HG03520 (cell line): ENCODE data around the gene OR5F1.

Experiments
- ATAC-seq: cut with Tn5 transposase; IDR thresholded peaks from one replicate; pipeline ENCODE4 v1.9.1; 2021; ENCODE audit warnings: mild to moderate bottlenecking, moderate library complexity; ENCODE audit not compliant: unreplicated experiment

OR5F1 gene

DNA sequence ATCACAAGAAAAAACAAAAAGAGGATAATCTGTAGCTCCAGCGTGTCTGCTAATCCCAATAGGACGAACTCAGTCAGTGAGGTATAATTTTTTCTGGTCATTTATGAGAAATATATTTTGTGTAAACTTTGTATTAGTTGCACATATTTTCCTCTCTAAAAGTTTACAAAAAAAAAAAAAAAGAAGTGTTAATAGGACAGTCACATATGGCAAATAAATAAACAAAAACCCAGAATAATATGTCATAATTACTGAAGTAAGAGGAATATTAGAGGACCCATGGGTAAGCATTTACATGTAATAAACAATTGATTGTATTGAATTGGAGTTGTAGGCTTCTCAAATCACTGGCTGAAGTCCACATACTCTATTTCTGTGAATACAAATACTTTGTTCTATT, at the start of gene OR5F1:
TSS of gene OR5F1 (minus strand) at position 101 of the 400 bp plus-strand sequence. CDS start at position 101, 0 bp downstream.
- no peak for ATAC-seq

DNA sequence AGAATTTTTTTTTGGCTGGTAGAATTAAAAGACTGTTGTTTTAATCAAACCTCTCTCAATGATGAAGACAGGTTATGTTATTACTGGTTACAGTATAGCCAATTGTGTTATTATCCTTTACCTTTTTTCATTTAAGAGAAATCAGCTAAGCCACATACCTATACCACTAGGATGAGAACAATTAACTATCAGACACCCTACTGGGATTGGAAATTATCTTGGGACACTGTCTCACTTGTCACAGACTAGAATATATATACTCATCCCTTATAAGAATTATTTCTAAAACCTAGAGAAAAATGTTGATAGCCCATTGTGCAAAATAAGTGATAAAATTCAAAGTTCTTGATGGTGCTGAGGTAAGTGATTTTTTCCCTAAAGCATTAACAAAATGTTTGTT, 32.9 kb upstream of the OR5F1 start, which contains the start of gene OR5AS1:
TSS of gene OR5AS1 (plus strand) at position 301 of the 400 bp plus-strand sequence. CDS start 2,765 bp downstream, outside the sequence.
- no peak for ATAC-seq

DNA sequence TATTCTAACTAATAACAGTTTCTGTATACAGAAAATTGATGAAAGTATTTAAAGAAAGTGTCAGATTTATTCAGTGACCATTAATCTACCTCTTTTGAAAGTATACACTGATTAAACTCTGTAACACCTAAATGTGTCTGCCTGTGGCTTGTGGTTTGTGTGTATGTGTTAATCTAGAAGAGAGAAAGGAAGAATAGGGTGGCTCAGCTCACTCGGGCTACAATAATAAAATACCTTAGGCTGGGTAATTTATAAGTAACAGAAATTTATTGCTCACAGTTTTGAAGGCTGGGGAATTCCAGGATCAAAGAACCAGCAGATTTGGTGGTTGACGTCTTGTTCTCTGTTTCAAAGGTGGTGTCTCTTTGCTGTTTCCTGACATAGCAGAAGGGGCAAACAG, 19.4 kb upstream of the OR5F1 start:
- no peak for ATAC-seq

DNA sequence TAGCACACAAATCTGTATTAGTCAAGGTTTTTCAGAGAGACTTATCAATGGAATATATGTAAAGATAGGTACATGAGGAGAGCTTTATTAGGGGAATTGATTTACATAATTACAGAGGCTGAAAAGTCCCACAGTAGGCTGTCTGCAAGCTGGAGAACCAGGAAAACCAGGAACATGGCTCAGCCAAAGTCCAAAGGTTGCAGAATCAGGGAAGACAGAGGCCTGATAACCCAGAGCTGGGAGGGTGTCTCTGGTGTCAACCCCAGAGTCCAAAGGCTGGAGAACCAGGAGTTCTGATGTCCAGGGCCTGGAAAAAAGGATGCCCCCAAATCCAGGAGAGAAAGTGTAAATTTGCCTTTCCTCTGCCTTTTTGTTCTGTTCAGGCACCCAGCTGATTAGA, 16.3 kb upstream of the OR5F1 start:
- no peak for ATAC-seq

DNA sequence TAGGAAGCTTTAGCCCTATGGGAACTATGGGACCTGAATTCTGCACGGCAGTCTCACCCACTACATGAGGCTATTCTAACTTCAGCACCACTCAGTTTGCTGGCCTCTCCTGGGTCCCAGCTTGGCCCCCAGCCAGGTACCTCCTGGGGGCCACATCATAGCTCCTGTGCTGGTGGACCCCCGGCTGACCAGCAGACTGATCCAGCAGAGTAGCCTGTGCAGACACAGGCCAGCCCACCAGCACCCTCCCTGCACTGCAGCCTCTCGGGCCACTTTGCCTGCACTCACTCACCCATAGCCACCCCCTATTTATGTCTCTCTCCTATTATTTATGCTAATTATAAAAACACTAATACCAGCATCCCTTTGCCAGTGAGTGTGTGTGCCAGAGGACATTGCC, 23.5 kb downstream of the OR5F1 start:
- no peak for ATAC-seq

DNA sequence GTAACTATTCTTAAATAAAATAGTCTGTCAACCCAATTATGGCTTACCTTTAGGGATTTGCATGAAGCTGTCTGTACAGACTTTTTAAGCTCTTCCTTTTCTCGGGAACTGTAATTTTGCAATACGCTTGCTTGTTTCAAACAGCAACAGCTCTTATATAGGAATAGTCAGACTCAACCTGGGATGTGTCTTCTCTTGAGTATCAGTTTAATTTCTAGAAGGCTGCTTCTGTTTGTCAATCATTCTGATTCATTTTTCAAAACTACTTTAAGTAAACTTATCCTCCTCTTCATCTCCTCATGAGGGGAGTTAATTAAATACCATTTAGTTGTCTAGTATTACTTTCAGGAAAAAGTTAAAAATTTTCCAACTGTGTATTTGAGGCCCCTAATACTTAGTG, 24.6 kb downstream of the OR5F1 start, which contains the start of gene OR10AG1:
TSS of gene OR10AG1 (minus strand) at position 101 of the 400 bp plus-strand sequence. CDS start at position 63, 38 bp downstream.
- no peak for ATAC-seq

DNA sequence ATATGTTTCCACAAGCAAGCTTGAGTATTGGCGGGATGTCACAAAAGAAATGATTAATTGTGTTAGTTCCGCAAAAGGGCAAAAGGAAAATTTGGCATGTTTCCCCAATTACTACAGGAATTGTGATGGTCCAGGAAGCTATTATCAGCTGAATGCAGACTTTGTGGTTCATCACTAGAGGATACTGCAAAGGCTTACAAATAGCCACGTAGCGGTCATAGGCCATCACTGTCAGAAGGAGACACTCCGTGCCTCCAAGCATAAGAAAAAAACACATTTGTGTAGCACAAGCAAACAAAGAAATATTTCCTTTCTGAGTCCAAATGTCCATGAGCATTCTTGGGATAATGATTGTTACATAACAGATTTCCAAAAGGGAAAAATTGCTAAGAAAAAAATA, 26.5 kb downstream of the OR5F1 start:
- no peak for ATAC-seq

DNA sequence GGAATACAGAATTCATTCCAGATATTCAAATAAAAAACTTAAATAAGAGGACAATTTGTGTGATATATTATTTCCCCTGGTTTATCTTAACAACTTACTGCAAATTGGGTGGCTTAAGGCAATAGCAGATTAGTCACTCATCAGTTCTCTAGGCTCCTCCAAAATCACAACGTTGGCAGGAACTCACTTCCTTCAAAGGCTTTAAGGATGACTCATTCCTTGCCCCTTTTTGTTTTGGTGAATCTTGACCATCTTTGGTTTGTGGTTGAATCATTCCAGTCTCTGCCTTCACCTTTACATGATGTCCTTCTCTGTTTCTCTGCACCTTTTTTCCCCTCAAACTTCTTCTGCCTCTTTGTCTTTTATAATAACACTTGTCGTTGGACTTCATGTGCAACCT, 28.0 kb downstream of the OR5F1 start:
- ATAC-seq, result no peak

DNA sequence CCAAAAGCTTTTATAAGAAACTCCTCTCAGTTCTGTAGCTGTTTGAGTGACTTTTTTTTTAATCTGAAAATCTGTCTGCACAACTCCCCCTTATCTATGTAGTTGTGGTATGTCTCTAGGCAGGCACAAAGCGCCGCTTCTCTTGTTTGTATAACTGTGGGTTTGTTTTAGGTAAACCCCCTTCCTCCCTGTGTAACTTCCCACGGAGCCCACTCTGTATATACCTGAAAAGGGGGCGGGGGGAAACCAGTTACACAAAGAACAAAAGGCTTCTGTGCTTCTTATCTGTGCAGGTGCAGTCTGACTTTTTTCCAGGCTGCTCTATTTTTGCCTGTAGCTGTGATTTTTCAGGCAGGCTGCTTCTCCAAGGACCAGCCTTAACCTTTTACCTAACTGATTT, 37.9 kb downstream of the OR5F1 start:
- no peak for ATAC-seq

DNA sequence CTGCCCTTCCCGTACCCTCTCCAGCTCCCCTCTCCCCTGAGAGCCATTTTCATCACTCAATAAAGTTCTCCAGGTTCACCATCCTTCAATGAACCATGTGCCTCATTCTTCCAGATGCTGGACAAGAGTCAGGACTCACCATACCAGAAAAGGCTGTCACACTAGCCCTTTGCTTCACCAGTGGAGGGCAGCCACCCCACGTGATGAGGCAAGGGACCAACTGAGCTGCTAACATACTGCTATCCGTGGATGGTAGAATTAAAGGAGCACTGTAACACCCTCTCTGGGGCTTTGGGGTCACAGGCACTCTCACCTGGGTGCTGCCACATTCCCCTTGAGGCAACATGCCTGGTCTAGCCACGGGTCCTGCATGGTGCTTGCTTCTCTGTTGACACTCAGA, 45.1 kb downstream of the OR5F1 start:
- ATAC-seq, result no peak
